ENCODE measurements around the gene DLG2. TPM values are rescaled to one million over a fixed set of nuclear protein-coding genes. Genes with fewer than 3 reads are reported as not detected.

Gene DLG2
- total RNA-seq, 1 donor from 2014 or later, result 0.43 TPM

DNA sequence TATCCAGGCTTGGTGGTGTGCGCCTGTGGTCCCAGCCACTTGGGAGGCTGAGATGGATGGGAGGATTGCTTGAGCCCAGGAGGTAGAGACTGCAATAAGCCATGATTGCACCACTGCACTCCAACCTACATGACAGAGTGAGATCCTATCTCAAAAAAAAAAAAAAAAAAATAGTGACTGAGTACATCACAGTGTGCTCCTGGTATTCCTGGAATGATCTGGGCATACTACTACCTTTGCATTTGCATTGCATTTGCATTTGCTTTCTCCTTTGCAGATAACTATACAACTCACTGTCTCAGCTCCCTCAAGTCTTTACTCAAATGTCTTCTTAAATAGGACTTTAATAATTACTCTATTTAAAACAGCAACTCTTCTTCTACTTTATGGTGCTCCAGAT is 51.8 kb downstream of the DLG2 start:
- intact Hi-C loops (cut with DNase I), result no loop called here
- Histone ChIP-seq H3K27ac (no peak overlapping the region), H3K9me3 (peaks cover 0 to 13% of the 10 kb centered on the region in 2 donors), H3K4me3 (no peak overlapping the region), H3K27me3 (no peaks in the 10 kb centered on the region), H3K36me3 (no peaks in the 10 kb centered on the region), H3K4me1 (no peaks in the 10 kb centered on the region)
- TF ChIP-seq, protein P1, sequence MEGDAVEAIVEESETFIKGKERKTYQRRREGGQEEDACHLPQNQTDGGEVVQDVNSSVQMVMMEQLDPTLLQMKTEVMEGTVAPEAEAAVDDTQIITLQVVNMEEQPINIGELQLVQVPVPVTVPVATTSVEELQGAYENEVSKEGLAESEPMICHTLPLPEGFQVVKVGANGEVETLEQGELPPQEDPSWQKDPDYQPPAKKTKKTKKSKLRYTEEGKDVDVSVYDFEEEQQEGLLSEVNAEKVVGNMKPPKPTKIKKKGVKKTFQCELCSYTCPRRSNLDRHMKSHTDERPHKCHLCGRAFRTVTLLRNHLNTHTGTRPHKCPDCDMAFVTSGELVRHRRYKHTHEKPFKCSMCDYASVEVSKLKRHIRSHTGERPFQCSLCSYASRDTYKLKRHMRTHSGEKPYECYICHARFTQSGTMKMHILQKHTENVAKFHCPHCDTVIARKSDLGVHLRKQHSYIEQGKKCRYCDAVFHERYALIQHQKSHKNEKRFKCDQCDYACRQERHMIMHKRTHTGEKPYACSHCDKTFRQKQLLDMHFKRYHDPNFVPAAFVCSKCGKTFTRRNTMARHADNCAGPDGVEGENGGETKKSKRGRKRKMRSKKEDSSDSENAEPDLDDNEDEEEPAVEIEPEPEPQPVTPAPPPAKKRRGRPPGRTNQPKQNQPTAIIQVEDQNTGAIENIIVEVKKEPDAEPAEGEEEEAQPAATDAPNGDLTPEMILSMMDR (IDR thresholded peaks at IDR 0.05), result no peak
- no peak for DNase-seq (ENCODE audit: low spot score in 2 of 2)

DNA sequence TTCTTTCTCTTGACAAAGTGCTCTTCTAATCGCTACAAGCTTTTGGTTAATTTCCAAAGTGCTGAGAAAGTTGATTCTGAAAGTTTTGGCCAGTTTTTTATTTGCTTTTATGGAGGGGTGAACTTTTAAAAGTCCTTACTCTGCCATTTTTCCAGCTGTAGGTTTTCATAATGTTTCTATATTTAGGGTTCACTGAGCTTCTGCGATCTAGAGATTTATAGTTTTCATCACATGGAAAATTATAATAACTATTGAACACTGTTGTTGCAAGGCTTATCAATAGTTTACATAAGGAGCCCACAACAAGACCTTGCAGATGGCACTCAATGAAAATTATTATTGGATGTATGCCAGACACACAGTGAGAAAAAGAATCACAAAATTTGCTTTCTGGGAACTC is 55.1 kb downstream of the DLG2 start:
- Histone ChIP-seq H3K36me3 (no peaks in the 10 kb centered on the region), H3K4me3 (no peak overlapping the region), H3K9me3 (no peaks in the 10 kb centered on the region), H3K27me3 (no peaks in the 10 kb centered on the region), H3K27ac (no peak overlapping the region), H3K4me1 (no peaks in the 10 kb centered on the region)
- no peak for DNase-seq (ENCODE audit: low spot score in 2 of 2)
- intact Hi-C loops (cut with DNase I), result no loop called here
- TF ChIP-seq, protein P1 (IDR thresholded peaks at IDR 0.05), result no peak

DNA sequence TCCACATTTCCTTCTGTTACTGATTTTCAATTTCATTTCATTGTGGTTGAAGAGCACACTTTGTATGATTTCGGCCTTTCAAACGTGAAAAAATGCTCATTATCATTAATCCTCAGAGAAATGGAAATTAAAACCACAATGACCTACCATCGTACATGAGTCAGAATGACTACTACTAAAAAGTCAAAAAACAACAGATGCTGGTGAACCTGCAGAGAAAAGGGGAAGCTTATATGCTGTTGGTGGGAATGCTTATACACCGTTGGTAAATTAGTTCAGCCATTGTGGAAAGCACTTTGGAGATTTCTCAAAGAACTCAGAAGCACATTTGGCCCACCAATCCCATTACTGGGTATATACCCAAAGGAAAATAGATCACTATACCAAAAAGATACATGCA is 57.6 kb downstream of the DLG2 start:
- intact Hi-C loops (cut with DNase I), result no loop called here
- TF ChIP-seq, protein P1 (IDR thresholded peaks at IDR 0.05), result no peak
- no peaks in the 10 kb centered on the region for H3K9me3 ChIP-seq
- no peak overlapping the region for H3K27ac ChIP-seq
- H3K27me3 ChIP-seq, result no peaks in the 10 kb centered on the region
- no peak for DNase-seq (ENCODE audit: low spot score in 2 of 2)
- no peaks in the 10 kb centered on the region for H3K4me1 ChIP-seq
- H3K36me3 ChIP-seq, result no peaks in the 10 kb centered on the region
- no peak overlapping the region for H3K4me3 ChIP-seq

DNA sequence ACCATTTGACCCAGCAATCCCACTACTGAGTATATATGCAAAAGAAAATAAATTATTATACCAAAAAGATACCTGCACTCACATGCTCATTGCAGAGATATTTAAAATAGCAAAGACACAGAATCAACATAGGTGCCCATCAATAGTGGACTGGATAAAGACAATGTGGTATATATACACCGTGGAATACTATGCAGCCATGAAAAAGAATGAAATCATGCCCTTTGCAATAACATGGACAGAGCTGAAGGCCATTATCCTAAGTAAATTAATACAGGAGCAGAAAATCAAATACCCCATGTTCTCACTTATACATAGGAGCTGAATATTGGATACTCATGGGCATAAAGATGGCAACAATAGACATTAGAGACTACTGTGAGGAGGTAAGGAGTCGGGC is 68.7 kb downstream of the DLG2 start:
- Histone ChIP-seq H3K27ac (no peak overlapping the region), H3K27me3 (no peaks in the 10 kb centered on the region), H3K9me3 (peaks cover 0 to 11% of the 10 kb centered on the region in 2 donors), H3K4me1 (no peaks in the 10 kb centered on the region), H3K36me3 (no peaks in the 10 kb centered on the region), H3K4me3 (no peak overlapping the region)
- no peak for DNase-seq (ENCODE audit: low spot score in 2 of 2)
- TF ChIP-seq, protein P1 (IDR thresholded peaks at IDR 0.05), result no peak
- intact Hi-C loops (cut with DNase I), result no loop called here

DNA sequence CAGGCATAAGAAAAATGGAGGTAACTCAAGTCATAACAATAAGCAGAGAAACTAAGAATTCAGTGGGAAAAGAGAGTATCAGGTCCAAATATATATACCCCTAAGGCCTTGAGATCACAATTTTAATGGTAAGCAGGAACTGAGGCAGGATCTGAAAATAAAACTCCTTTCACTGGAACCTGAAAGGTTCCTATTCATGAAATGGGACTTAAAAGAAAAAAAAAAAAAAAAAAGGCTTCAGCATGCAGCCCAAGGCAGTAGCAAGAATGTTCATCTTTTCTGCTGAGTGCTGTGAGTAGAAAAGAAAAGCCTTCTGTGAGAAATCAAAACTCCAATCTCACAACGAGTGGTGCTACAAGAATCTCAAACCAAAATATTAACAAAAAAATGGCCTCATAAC is 75.3 kb downstream of the DLG2 start:
- Histone ChIP-seq H3K27ac (no peak overlapping the region), H3K27me3 (no peaks in the 10 kb centered on the region), H3K4me3 (no peak overlapping the region), H3K36me3 (no peaks in the 10 kb centered on the region), H3K9me3 (no peaks in the 10 kb centered on the region), H3K4me1 (no peaks in the 10 kb centered on the region)
- intact Hi-C loops (cut with DNase I), result no loop called here
- TF ChIP-seq, protein P1 (IDR thresholded peaks at IDR 0.05), result no peak
- no peak for DNase-seq (ENCODE audit: low spot score in 2 of 2)

DNA sequence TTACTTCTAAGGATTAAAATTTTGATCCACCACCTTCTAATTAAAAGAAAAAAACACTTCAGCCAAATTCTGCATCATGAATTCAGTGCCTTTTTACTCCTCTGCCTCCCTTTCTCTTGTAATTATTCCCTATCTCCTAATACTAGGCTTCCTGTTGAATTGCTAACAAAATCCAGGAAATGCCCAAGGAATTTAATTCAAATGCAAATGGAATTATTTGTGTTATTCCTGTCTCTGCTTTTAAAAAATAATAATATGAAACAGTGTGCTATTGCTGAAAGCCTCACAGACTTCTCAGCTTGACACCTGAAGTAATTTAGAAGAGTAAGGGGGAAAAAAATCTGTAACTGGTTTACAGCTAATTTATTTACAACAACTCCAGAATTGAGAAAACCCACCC is 85.5 kb downstream of the DLG2 start:
- H3K27ac ChIP-seq, result no peak overlapping the region
- H3K27me3 ChIP-seq, result no peaks in the 10 kb centered on the region
- TF ChIP-seq, protein P1 (IDR thresholded peaks at IDR 0.05), result no peak
- no peak overlapping the region for H3K4me3 ChIP-seq
- no peak for DNase-seq (ENCODE audit: low spot score in 2 of 2)
- intact Hi-C loops (cut with DNase I), result no loop called here
- H3K36me3 ChIP-seq, result peaks cover 4 to 9% of the 10 kb centered on the region in 2 donors
- H3K9me3 ChIP-seq, result peaks cover 0 to 6% of the 10 kb centered on the region in 2 donors
- H3K4me1 ChIP-seq, result no peaks in the 10 kb centered on the region
